ENCODE results near the gene TMEM247. TPM values are rescaled to one million over a fixed set of nuclear protein-coding genes. Genes with fewer than 3 reads are reported as not detected.
"Not testable (repeated sequence)": the region's sequence is repeated elsewhere in the genome, so short reads cannot be mapped to it uniquely, and the experiment has no call there.

The TMEM247 gene
- total RNA-seq, 1 donor from 2014 or later, result not detected

GRCh38 chr2:46510598-46511177 lies 31.3 kb downstream of the TMEM247 start:
- no peak for DNase-seq (ENCODE audit: low spot score)

- no peak for DNase-seq (ENCODE audit: low spot score)
These were observed 32.8 kb downstream of the TMEM247 start for GRCh38 chr2:46512185-46512584.

GRCh38 chr2:46514738-46515137 lies 35.4 kb downstream of the TMEM247 start:
- no peak for DNase-seq (ENCODE audit: low spot score)

GRCh38 chr2:46517485-46517884 lies 38.1 kb downstream of the TMEM247 start:
- DNase-seq (ENCODE audit: low spot score), result no peak

- no peak for DNase-seq (ENCODE audit: low spot score)
These were observed 39.5 kb downstream of the TMEM247 start for GRCh38 chr2:46518861-46519260.

GRCh38 chr2:46519265-46519664 lies 39.9 kb downstream of the TMEM247 start:
- no peak for DNase-seq (ENCODE audit: low spot score)

GRCh38 chr2:46520130-46520711 lies 40.9 kb downstream of the TMEM247 start:
- peak; percentile 93 for DNase-seq (ENCODE audit: low spot score)

GRCh38 chr2:46521215-46521683 lies 41.9 kb downstream of the TMEM247 start:
- peak; percentile 94 for DNase-seq (ENCODE audit: low spot score)

- DNase-seq (ENCODE audit: low spot score), result not testable (repeated sequence)
These were observed 43.0 kb downstream of the TMEM247 start for GRCh38 chr2:46522385-46522784.

GRCh38 chr2:46525522-46526155 lies 46.3 kb downstream of the TMEM247 start:
- DNase-seq (ENCODE audit: low spot score), result no peak

- no peak for DNase-seq (ENCODE audit: low spot score)
These were observed 49.5 kb downstream of the TMEM247 start for GRCh38 chr2:46528880-46529279.

- DNase-seq (ENCODE audit: low spot score), result no peak
These were observed 51.3 kb downstream of the TMEM247 start for GRCh38 chr2:46530639-46531038.

- DNase-seq (ENCODE audit: low spot score), result no peak
These were observed 52.5 kb downstream of the TMEM247 start for GRCh38 chr2:46531863-46532262.

Other genes starting within 250 kb of the TMEM247 start
- 52.2 TPM for gene EPAS1, start 182.2 kb upstream of the TMEM247 start, total RNA-seq (ENCODE audit: insufficient read depth, low replicate concordance)
- gene RHOQ, start 62.9 kb downstream of the TMEM247 start, total RNA-seq (ENCODE audit: insufficient read depth, low replicate concordance), result 97.5 TPM
- 7.0 TPM for gene ATP6V1E2, start 63.0 kb downstream of the TMEM247 start, total RNA-seq (ENCODE audit: insufficient read depth, low replicate concordance)
- gene PIGF, start 137.5 kb downstream of the TMEM247 start, total RNA-seq (ENCODE audit: insufficient read depth, low replicate concordance), result 11.1 TPM
- 30.8 TPM for gene CRIPT, start 137.7 kb downstream of the TMEM247 start, total RNA-seq (ENCODE audit: insufficient read depth, low replicate concordance)
- 40.0 TPM for gene SOCS5, start 219.7 kb downstream of the TMEM247 start, total RNA-seq (ENCODE audit: insufficient read depth, low replicate concordance)

All from umbilical cord (tissue), 2 donors.